DOHH2 (cell line): ENCODE measurements around the gene ALOX15B.

ENCODE experiments used
- H3F3A ChIP-seq: fragments of 200-600 bp; sonication (generic), shearing (Covaris generic); 2 replicates; pipeline ENCODE4 v1.6.0; 2016; ENCODE audit warnings: antibody characterized with exemption, mild to moderate bottlenecking; ENCODE audit not compliant: control insufficient read depth, insufficient read depth
- H3K27ac ChIP-seq: fragments of 200-600 bp; sonication (generic); 2 replicates; pipeline ENCODE4 v1.5.1; 2014; ENCODE audit warnings: low read depth, mild to moderate bottlenecking, low read length, moderate library complexity
- H3K27me3 ChIP-seq: fragments of 200-600 bp; sonication (generic); 2 replicates; pipeline ENCODE4 v1.6.1; 2014; ENCODE audit warnings: mild to moderate bottlenecking, low read length, mixed read lengths; ENCODE audit not compliant: control insufficient read depth
- H3K36me3 ChIP-seq: fragments of 200-600 bp; sonication (generic); 2 replicates; pipeline ENCODE4 v1.6.1; 2014; ENCODE audit warnings: mild to moderate bottlenecking, low read length, moderate library complexity, mixed read lengths; ENCODE audit not compliant: control insufficient read depth
- H3K4me1 ChIP-seq: fragments of 200-600 bp; sonication (generic); 2 replicates; pipeline ENCODE4 v1.6.1; 2014; ENCODE audit warnings: mild to moderate bottlenecking, low read length, mixed read lengths; ENCODE audit not compliant: control insufficient read depth
- H3K4me2 ChIP-seq: fragments of 200-600 bp; sonication (generic); 2 replicates; pipeline ENCODE4 v1.6.0; 2014; ENCODE audit warnings: mild to moderate bottlenecking, low read length, moderate library complexity
- H3K4me3 ChIP-seq: fragments of 200-600 bp; sonication (generic); 2 replicates; pipeline ENCODE4 v1.5.1; 2014; ENCODE audit warnings: mild to moderate bottlenecking, low read length, mixed read lengths
- H3K79me2 ChIP-seq: fragments of 200-600 bp; sonication (generic); 2 replicates; pipeline ENCODE4 v1.6.1; 2014; ENCODE audit warnings: mild to moderate bottlenecking, low read length, mixed read lengths; ENCODE audit not compliant: control insufficient read depth
- H3K9me2 ChIP-seq: fragments of 200-600 bp; sonication (generic); replicated peaks from 2 replicates; pipeline ENCODE4 v1.6.1; 2014; ENCODE audit warnings: mild to moderate bottlenecking, low read length, mixed read lengths; ENCODE audit not compliant: control insufficient read depth
- H3K9me3 ChIP-seq: fragments of 200-600 bp; sonication (generic); 2 replicates; pipeline ENCODE4 v1.6.1; 2014; ENCODE audit warnings: antibody characterized with exemption, low read length, mixed read lengths; ENCODE audit not compliant: control insufficient read depth, insufficient read depth
- H4K20me1 ChIP-seq: fragments of 200-600 bp; sonication (generic); 2 replicates; pipeline ENCODE4 v1.6.0; 2014; ENCODE audit warnings: low read depth, mild to moderate bottlenecking, antibody characterized with exemption, low read length, moderate library complexity; ENCODE audit not compliant: control insufficient read depth, insufficient read depth
- CTCF ChIP-seq: fragments of 200-600 bp; sonication (generic); IDR thresholded peaks from one replicate; pipeline ENCODE4 v1.5.1; 2014; ENCODE audit warnings: antibody characterized with exemption, mild to moderate bottlenecking, low read depth, low read length; ENCODE audit not compliant: poor library complexity, severe bottlenecking
- EZH2phosphoT487 ChIP-seq: fragments of 200-600 bp; sonication (generic); IDR thresholded peaks from 2 replicates; pipeline ENCODE4 v1.6.1; 2017; ENCODE audit warnings: borderline replicate concordance, mild to moderate bottlenecking, antibody characterized with exemption, low read length, moderate library complexity, mixed read lengths

ALOX15B gene

GRCh38 chr17:8081876-8082275 lies 43.0 kb downstream of the ALOX15B start:
- H3K79me2 ChIP-seq: no peaks in the 10 kb centered on the region
- peaks cover 13% of the 10 kb centered on the region for H3K4me1 ChIP-seq
- no peaks in the 10 kb centered on the region for H3F3A ChIP-seq
- no peaks in the 10 kb centered on the region for H3K9me3 ChIP-seq
- no peak overlapping the region for H3K4me2 ChIP-seq
- H3K27me3 ChIP-seq: peaks cover 8% of the 10 kb centered on the region; the same call in 1 of the 2 replicates
- no peak overlapping the region for H3K4me3 ChIP-seq
- no peaks in the 10 kb centered on the region for H3K9me2 ChIP-seq
- TF ChIP-seq EZH2phosphoT487 (no peak), CTCF (no peak)
- H4K20me1 ChIP-seq: no peaks in the 10 kb centered on the region
- H3K36me3 ChIP-seq: no peaks in the 10 kb centered on the region
- no peak overlapping the region for H3K27ac ChIP-seq

GRCh38 chr17:8082292-8082691 lies 43.4 kb downstream of the ALOX15B start:
- Histone ChIP-seq H3K27me3 (peaks cover 8% of the 10 kb centered on the region; the same call in 1 of the 2 replicates), H3K4me3 (no peak overlapping the region), H3K4me2 (no peak overlapping the region), H3K27ac (no peak overlapping the region), H3K9me3 (no peaks in the 10 kb centered on the region), H3K9me2 (no peaks in the 10 kb centered on the region), H3K4me1 (peaks cover 13% of the 10 kb centered on the region), H3K36me3 (no peaks in the 10 kb centered on the region), H3K79me2 (no peaks in the 10 kb centered on the region), H3F3A (no peaks in the 10 kb centered on the region), H4K20me1 (no peaks in the 10 kb centered on the region)
- TF ChIP-seq CTCF: no peak
- no peak for TF ChIP-seq EZH2phosphoT487

GRCh38 chr17:8084250-8084649 lies 45.4 kb downstream of the ALOX15B start:
- Histone ChIP-seq H3K9me3 (no peaks in the 10 kb centered on the region), H3K4me1 (peaks cover 7% of the 10 kb centered on the region), H3K4me2 (no peak overlapping the region), H3K27ac (no peak overlapping the region), H3K79me2 (no peaks in the 10 kb centered on the region), H3K36me3 (no peaks in the 10 kb centered on the region), H3K9me2 (no peaks in the 10 kb centered on the region), H3K4me3 (no peak overlapping the region), H3K27me3 (peaks cover 17% of the 10 kb centered on the region), H4K20me1 (no peaks in the 10 kb centered on the region), H3F3A (no peaks in the 10 kb centered on the region)
- TF ChIP-seq EZH2phosphoT487 (no peak), CTCF (no peak)
